MCF 10A (cell line): ENCODE measurements around the gene SETBP1. TPM values are rescaled to one million over a fixed set of nuclear protein-coding genes. Genes with fewer than 3 reads are reported as not detected.
A peak's percentile ranks its signal among the peaks of the same experiment; 100 is the strongest.

Experiments
- BruUV-seq: library from RNA; stranded (reverse); fragments of 400-500 nt; replicated peaks from 2 replicates; lab custom pipeline; 2021; lab: Mats Ljungman, UMichigan
- CTCF ChIA-PET: fragments of 300-600 bp; sonication (Branson Sonifier 250); formaldehyde crosslinking; extraction: SDS; loops from one replicate; lab custom pipeline; 2021; ENCODE audit warnings: antibody characterized with exemption, inconsistent platforms; lab: Yijun Ruan, JAX
- POLR2A ChIA-PET: fragments of 300-600, 350-650 bp; sonication (Branson Sonifier 250); formaldehyde crosslinking; extraction: SDS; loops from one replicate; lab custom pipeline; 2020; ENCODE audit warnings: antibody characterized with exemption, inconsistent platforms; lab: Yijun Ruan, JAX
- DNase-seq: peaks from one replicate; pipeline ENCODE4 v3.0.0-alpha.2; 2018; ENCODE audit not compliant: unreplicated experiment
- H3K27ac Mint-ChIP-seq: one replicate; pipeline ENCODE4 v1.8.0; 2022; ENCODE audit warnings: mild to moderate bottlenecking, low read depth, mixed read lengths; ENCODE audit not compliant: unreplicated experiment
- H3K27me3 Mint-ChIP-seq: one replicate; pipeline ENCODE4 v1.8.0; 2022; ENCODE audit warnings: mixed read lengths; ENCODE audit not compliant: insufficient read depth, unreplicated experiment
- H3K36me3 Mint-ChIP-seq: one replicate; pipeline ENCODE4 v1.8.0; 2022; ENCODE audit warnings: mild to moderate bottlenecking, moderate library complexity, mixed read lengths; ENCODE audit not compliant: insufficient read depth, unreplicated experiment
- H3K4me1 Mint-ChIP-seq: one replicate; pipeline ENCODE4 v1.8.0; 2022; ENCODE audit warnings: mixed read lengths; ENCODE audit not compliant: insufficient read depth, unreplicated experiment
- H3K4me3 Mint-ChIP-seq: one replicate; pipeline ENCODE4 v1.8.0; 2022; ENCODE audit warnings: mild to moderate bottlenecking, moderate library complexity, mixed read lengths; ENCODE audit not compliant: unreplicated experiment
- H3K9me3 Mint-ChIP-seq: one replicate; pipeline ENCODE4 v1.8.0; 2022; ENCODE audit warnings: mixed read lengths; ENCODE audit not compliant: unreplicated experiment
- intact Hi-C: fragments of 100-400 bp; cut with micrococcal nuclease; formaldehyde crosslinking; loops from 2 replicates; pipeline ENCODE4 v1.14.1; 2022
- total RNA-seq: library from RNA; stranded (reverse); gene quantifications from 2 replicates; pipeline ENCODE4 v1.2.3, GENCODE V29; 2022
- TF ChIP-seq, protein P1 (sequence below): fragments of 200-600 bp; IDR thresholded peaks from one replicate; pipeline ENCODE4 v1.8.0; 2022; ENCODE audit warnings: antibody characterized with exemption, mild to moderate bottlenecking; ENCODE audit not compliant: unreplicated experiment

SETBP1 gene
- total RNA-seq, 1 experiment from 2014 or later: 4.8 TPM

DNA sequence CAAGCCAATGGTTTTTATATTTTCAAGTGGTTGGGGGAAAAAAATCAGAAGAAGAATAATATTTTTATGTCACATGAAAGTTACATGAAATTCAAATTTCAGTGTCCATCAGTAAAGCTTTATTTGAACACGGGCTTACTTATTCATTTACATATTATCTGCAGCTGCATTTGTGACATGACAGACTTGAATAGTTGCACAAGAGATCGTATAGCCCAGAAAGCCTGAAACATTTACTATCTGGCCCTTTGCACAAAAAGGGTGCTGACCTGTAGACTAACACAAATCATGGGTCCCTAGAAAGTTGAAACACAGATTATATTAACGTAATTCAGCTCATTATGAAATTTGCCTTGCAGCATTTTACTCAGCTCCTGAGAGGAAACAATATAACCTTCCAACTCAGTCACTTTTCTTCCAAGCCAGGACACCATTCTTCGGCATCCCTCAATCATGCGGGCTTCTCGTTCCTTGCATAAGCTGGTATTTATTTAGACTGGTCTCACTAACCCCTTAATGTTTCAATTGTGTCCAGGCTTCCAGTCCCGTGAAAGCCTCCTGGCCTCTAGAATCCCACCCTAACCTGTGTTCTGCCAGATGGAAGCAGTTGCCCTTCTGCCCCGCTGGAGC, 402.7 kb downstream of the SETBP1 start:
- no peaks in the 10 kb centered on the region for H3K27me3 Mint-ChIP-seq
- ChIA-PET CTCF (interaction anchor here (1.0 kb wide), 1 partner anchor 130 kb away, joined by 3 read pairs; no protein-coding TSS in a partner anchor), POLR2A (interaction anchor here (0.7 kb wide), 1 partner anchor 19 kb away, joined by 3 read pairs; no protein-coding TSS in a partner anchor)
- H3K9me3 Mint-ChIP-seq: no peaks in the 10 kb centered on the region
- no peak overlapping the region for H3K27ac Mint-ChIP-seq
- BruUV-seq: no TSS peak
- H3K36me3 Mint-ChIP-seq: no peaks in the 10 kb centered on the region
- peaks cover 9% of the 10 kb centered on the region for H3K4me1 Mint-ChIP-seq
- H3K4me3 Mint-ChIP-seq: no peak overlapping the region
- DNase-seq: no peak
- intact Hi-C loops: no loop called here
- TF ChIP-seq, protein P1, sequence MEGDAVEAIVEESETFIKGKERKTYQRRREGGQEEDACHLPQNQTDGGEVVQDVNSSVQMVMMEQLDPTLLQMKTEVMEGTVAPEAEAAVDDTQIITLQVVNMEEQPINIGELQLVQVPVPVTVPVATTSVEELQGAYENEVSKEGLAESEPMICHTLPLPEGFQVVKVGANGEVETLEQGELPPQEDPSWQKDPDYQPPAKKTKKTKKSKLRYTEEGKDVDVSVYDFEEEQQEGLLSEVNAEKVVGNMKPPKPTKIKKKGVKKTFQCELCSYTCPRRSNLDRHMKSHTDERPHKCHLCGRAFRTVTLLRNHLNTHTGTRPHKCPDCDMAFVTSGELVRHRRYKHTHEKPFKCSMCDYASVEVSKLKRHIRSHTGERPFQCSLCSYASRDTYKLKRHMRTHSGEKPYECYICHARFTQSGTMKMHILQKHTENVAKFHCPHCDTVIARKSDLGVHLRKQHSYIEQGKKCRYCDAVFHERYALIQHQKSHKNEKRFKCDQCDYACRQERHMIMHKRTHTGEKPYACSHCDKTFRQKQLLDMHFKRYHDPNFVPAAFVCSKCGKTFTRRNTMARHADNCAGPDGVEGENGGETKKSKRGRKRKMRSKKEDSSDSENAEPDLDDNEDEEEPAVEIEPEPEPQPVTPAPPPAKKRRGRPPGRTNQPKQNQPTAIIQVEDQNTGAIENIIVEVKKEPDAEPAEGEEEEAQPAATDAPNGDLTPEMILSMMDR: no peak

DNA sequence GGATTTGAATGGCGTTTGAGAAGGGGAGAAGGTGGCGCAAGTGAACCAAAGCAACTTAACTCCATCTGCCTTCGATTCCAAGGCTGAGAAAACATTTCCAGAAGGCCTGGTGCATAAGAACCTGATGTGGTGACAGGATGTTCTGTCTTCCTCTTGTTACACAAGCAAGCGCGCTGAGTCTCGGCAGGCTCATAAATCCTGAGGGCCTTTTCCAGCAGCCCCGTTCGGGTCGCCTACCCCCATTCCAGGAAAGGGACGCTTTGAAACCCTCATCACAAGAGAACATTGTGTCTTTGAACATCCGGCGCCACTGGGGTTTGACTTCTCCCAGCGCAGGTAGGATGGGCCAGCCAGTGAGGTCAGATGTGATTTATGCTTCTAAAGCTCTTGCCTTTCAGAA, 403.5 kb downstream of the SETBP1 start:
- DNase-seq: no peak
- H3K4me3 Mint-ChIP-seq: no peak overlapping the region
- H3K27ac Mint-ChIP-seq: no peak overlapping the region
- BruUV-seq: no TSS peak
- H3K27me3 Mint-ChIP-seq: no peaks in the 10 kb centered on the region
- ChIA-PET POLR2A (no interaction called here), CTCF (no interaction called here)
- no peaks in the 10 kb centered on the region for H3K36me3 Mint-ChIP-seq
- TF ChIP-seq, protein P1: no peak
- peaks cover 9% of the 10 kb centered on the region for H3K4me1 Mint-ChIP-seq
- no peaks in the 10 kb centered on the region for H3K9me3 Mint-ChIP-seq
- intact Hi-C loops: no loop called here

DNA sequence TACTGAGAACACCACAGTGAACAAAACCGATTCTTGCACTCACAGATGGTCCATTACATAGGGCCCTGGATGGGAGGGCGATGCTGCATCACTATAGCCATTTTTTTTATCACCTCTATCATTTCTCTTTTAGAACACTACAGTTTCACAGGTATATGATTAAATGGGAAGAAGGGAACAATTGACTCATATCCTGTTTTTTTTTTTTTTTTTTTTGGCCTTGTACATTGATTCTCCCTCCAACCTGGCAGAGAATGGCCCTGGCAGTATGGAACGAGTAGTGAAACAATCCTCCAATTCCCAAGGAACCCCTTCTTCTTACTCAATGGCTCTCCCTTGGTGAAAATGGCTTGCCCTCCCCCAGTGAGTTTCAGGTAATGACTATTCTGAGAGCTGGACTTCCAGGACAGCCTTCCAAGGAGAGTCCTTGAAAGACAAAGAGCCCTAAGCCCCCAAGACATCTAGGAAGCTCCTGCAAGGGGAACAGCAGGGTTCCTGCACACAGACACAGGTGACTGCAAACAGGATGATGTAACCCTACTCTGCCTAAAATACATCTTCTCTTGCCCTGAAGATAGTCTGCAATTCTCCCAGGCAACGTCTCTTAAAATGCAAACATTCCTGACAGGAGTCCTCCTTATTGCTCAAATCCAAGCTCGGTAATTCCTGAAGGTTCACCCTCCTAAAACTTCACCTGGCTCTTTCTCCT, 405.4 kb downstream of the SETBP1 start:
- POLR2A ChIA-PET: no interaction called here
- TF ChIP-seq, protein P1: no peak
- DNase-seq: peak; percentile 46
- intact Hi-C loops: no loop called here
- H3K9me3 Mint-ChIP-seq: no peaks in the 10 kb centered on the region
- H3K36me3 Mint-ChIP-seq: no peaks in the 10 kb centered on the region
- BruUV-seq: no TSS peak
- CTCF ChIA-PET: interaction anchor here (1.0 kb wide), 1 partner anchor 247 kb away, joined by 4 read pairs; no protein-coding TSS in a partner anchor
- no peak overlapping the region for H3K27ac Mint-ChIP-seq
- H3K4me3 Mint-ChIP-seq: no peak overlapping the region
- peaks cover 9% of the 10 kb centered on the region for H3K4me1 Mint-ChIP-seq
- H3K27me3 Mint-ChIP-seq: no peaks in the 10 kb centered on the region

DNA sequence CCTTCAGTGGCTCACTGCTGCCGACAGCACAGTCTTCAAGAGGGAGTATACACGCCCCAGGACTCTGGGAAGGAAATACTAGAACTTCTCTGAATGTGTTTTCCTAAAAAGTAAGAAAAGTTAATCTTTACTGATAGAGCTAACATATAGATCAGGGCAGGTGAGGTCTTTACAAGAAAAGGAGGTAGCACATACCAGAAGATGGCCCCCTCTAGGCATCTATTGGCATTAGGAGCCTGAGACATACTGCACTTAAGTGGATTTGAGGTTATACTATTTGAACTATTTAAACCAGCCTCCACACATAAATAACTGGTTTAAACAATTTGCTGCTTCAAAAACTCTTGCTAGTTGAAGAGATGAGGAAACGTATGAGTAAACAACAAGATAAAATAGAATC, 406.1 kb downstream of the SETBP1 start:
- POLR2A ChIA-PET: no interaction called here
- Mint-ChIP-seq H3K9me3 (no peaks in the 10 kb centered on the region), H3K36me3 (no peaks in the 10 kb centered on the region), H3K4me1 (peaks cover 9% of the 10 kb centered on the region), H3K27me3 (no peaks in the 10 kb centered on the region), H3K27ac (no peak overlapping the region), H3K4me3 (no peak overlapping the region)
- no peak for DNase-seq
- TF ChIP-seq, protein P1: no peak
- BruUV-seq: no TSS peak
- intact Hi-C loops: no loop called here
- CTCF ChIA-PET: interaction anchor here (1.0 kb wide), 1 partner anchor 246 kb away, joined by 4 read pairs; no protein-coding TSS in a partner anchor
